Stimulated activated CD8-positive, alpha-beta memory T cell treated with anti-CD3 and anti-CD28 coated beads, Interleukin-7, amount 100 ng/mL, for 24 hours (primary cell): ENCODE results near the gene RNF44.
"Not testable (repeated sequence)": the region's sequence is repeated elsewhere in the genome, so short reads cannot be mapped to it uniquely, and the experiment has no call there.

Experiments
- DNase-seq: peaks from one replicate; pipeline ENCODE4 v3.0.0-alpha.2; 2020; ENCODE audit warnings: low read depth

RNF44 gene

GRCh38 chr5:176519810-176520720 lies 17.1 kb downstream of the RNF44 start:
- no peak for DNase-seq

- no peak for DNase-seq
Measured at GRCh38 chr5:176517053-176517661, 20.0 kb downstream of the RNF44 start.

GRCh38 chr5:176515396-176515795 lies 21.8 kb downstream of the RNF44 start:
- no peak for DNase-seq

- no peak for DNase-seq
Measured at GRCh38 chr5:176514244-176514950, 22.8 kb downstream of the RNF44 start.

GRCh38 chr5:176513788-176514187 lies 23.4 kb downstream of the RNF44 start:
- no peak for DNase-seq

GRCh38 chr5:176508603-176509002 lies 28.6 kb downstream of the RNF44 start:
- no peak for DNase-seq

GRCh38 chr5:176507911-176508310 lies 29.3 kb downstream of the RNF44 start:
- no peak for DNase-seq

- no peak for DNase-seq
Measured at GRCh38 chr5:176503496-176503895, 33.7 kb downstream of the RNF44 start.

- DNase-seq, result no peak
Measured at GRCh38 chr5:176501333-176501732, 35.9 kb downstream of the RNF44 start.

GRCh38 chr5:176500511-176500910 lies 36.7 kb downstream of the RNF44 start:
- DNase-seq, result no peak

- no peak for DNase-seq
Measured at GRCh38 chr5:176499273-176499672, 37.9 kb downstream of the RNF44 start.

- no peak for DNase-seq
Measured at GRCh38 chr5:176497852-176498251, 39.4 kb downstream of the RNF44 start.

GRCh38 chr5:176492431-176492830 lies 44.8 kb downstream of the RNF44 start:
- no peak for DNase-seq

GRCh38 chr5:176491901-176492300 lies 45.3 kb downstream of the RNF44 start:
- no peak for DNase-seq

GRCh38 chr5:176491101-176491502 lies 46.1 kb downstream of the RNF44 start:
- DNase-seq, result no peak

GRCh38 chr5:176490301-176490700 lies 46.9 kb downstream of the RNF44 start:
- DNase-seq, result no peak

- DNase-seq, result no peak
Measured at GRCh38 chr5:176489077-176489476, 48.1 kb downstream of the RNF44 start.

- not testable (repeated sequence) for DNase-seq
Measured at GRCh38 chr5:176487160-176487559, 50.0 kb downstream of the RNF44 start.

GRCh38 chr5:176486189-176486757 lies 50.9 kb downstream of the RNF44 start:
- no peak for DNase-seq

GRCh38 chr5:176485176-176485575 lies 52.0 kb downstream of the RNF44 start:
- no peak for DNase-seq

- no peak for DNase-seq
Measured at GRCh38 chr5:176481711-176482110, 55.5 kb downstream of the RNF44 start.
